ENCODE results near the gene ZNF85. TPM values are rescaled to one million over a fixed set of nuclear protein-coding genes. Genes with fewer than 3 reads are reported as not detected.
"Not testable (repeated sequence)": the region's sequence is repeated elsewhere in the genome, so short reads cannot be mapped to it uniquely, and the experiment has no call there.

Gene ZNF85
- total RNA-seq, 5 donors from 2014 or later (not counting 1 experiment from before 2014, with no cell fraction given), result 4.6 to 10.5 (median 6.1) TPM

GRCh38 chr19:20936322-20936947, 13.4 kb downstream of the ZNF85 start:
- H3K9me3 ChIP-seq; H3K4me3 Mint-ChIP-seq; H3K27me3 ChIP-seq (replicated peaks in 1 of 2; ENCODE audit: control insufficient read depth in 2 of 2, extremely low read depth in 1 of 2, insufficient read depth in 2 of 2, low read length in 1 of 2); DNase-seq; H3K4me1 Mint-ChIP-seq; H3K27me3 Mint-ChIP-seq; CTCF ChIA-PET; H3K4me3 ChIP-seq (ENCODE audit: control insufficient read depth in 1 of 2, extremely low read depth in 1 of 2, low read length in 1 of 2); H3K27ac ChIP-seq (ENCODE audit: low read length); ATAC-seq (replicated peaks in 1 of 4); H3K4me1 ChIP-seq (ENCODE audit: control insufficient read depth in 1 of 2, extremely low read depth in 1 of 2, insufficient read depth in 2 of 2, low read length in 2 of 2); H3K27ac Mint-ChIP-seq; H3K36me3 ChIP-seq (ENCODE audit: control insufficient read depth in 2 of 2, extremely low read depth in 1 of 2, insufficient read depth in 1 of 2, low read length in 1 of 2); H3K9me3 Mint-ChIP-seq: not testable (repeated sequence)
- H3K36me3 Mint-ChIP-seq, result peaks cover 69% of the 10 kb centered on the region
- WGBS (ENCODE audit: insufficient coverage), result 78% methylated on average over 1 of the region's 5 CpGs
- POLR2A ChIA-PET, result interaction anchor here in 1 of 2 donors (0.6 kb wide), 1 partner anchor 136 kb away, joined by 7 read pairs; no protein-coding TSS in a partner anchor

DNA sequence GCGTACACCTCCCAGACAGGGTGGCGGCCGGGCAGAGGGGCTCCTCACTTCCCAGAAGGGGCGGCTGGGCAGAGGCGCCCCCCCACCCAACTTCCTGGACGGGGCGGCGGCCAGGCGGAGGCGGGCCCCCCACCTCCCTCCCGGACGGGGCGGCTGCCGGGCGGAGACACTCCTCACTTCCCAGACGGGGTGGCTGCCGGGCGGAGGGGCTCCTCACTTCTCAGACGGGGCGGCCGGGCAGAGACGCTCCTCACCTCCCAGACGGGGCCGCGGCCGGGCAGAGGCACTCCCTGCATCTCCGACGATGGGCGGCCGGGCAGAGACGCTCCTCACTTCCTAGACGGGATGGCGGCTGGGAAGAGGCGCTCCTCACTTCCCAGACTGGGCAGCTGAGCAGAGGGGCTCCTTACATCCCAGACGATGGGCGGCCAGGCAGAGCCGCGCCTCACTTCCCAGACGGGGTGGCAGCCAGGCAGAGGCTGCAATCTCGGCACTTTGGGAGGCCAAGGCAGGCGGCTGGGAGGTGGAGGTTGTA, 29.6 kb downstream of the ZNF85 start:
- H3K27ac ChIP-seq (ENCODE audit: low read length); H3K4me1 ChIP-seq (ENCODE audit: control insufficient read depth in 1 of 2, extremely low read depth in 1 of 2, insufficient read depth in 2 of 2, low read length in 2 of 2); DNase-seq; H3K4me1 Mint-ChIP-seq; ATAC-seq (replicated peaks in 1 of 4); H3K27me3 Mint-ChIP-seq; H3K4me3 ChIP-seq (ENCODE audit: control insufficient read depth in 1 of 2, extremely low read depth in 1 of 2, low read length in 1 of 2); H3K4me3 Mint-ChIP-seq; H3K27me3 ChIP-seq (replicated peaks in 1 of 2; ENCODE audit: control insufficient read depth in 2 of 2, extremely low read depth in 1 of 2, insufficient read depth in 2 of 2, low read length in 1 of 2); CTCF ChIA-PET; POLR2A ChIA-PET; H3K27ac Mint-ChIP-seq: not testable (repeated sequence)
- Mint-ChIP-seq H3K36me3 (peaks cover 25% of the 10 kb centered on the region), H3K9me3 (peaks cover 7 to 27% (median 23%) of the 10 kb centered on the region in 3 donors)
- WGBS (ENCODE audit: insufficient coverage), result 100% methylated on average over 4 of the region's 41 CpGs
- H3K36me3 ChIP-seq (ENCODE audit: control insufficient read depth in 2 of 2, extremely low read depth in 1 of 2, insufficient read depth in 1 of 2, low read length in 1 of 2), result peaks cover 0 to 10% of the 10 kb centered on the region in 2 donors
- H3K9me3 ChIP-seq, result peaks cover 13% of the 10 kb centered on the region

- Mint-ChIP-seq H3K36me3 (no peaks in the 10 kb centered on the region), H3K27me3 (peaks cover 0 to 8% of the 10 kb centered on the region in 2 donors), H3K4me1 (no peaks in the 10 kb centered on the region), H3K4me3 (no peak overlapping the region), H3K27ac (no peak overlapping the region), H3K9me3 (peaks cover 0 to 13% (median under 1%) of the 10 kb centered on the region in 3 donors)
- 80% methylated on average over 1 of the region's 4 CpGs for WGBS (ENCODE audit: insufficient coverage)
- DNase-seq (peak in 6 of 35 experiments; percentile 1 to 20 (median 6)), ATAC-seq (replicated peaks in 1 of 4) (no peak)
- ChIA-PET CTCF (no interaction called here), POLR2A (no interaction called here)
- Histone ChIP-seq H3K27ac (ENCODE audit: low read length) (no peak overlapping the region), H3K36me3 (ENCODE audit: control insufficient read depth in 2 of 2, extremely low read depth in 1 of 2, insufficient read depth in 1 of 2, low read length in 1 of 2) (no peaks in the 10 kb centered on the region), H3K27me3 (replicated peaks in 1 of 2; ENCODE audit: control insufficient read depth in 2 of 2, extremely low read depth in 1 of 2, insufficient read depth in 2 of 2, low read length in 1 of 2) (peaks cover 0 to 4% of the 10 kb centered on the region in 2 experiments), H3K4me1 (ENCODE audit: control insufficient read depth in 1 of 2, extremely low read depth in 1 of 2, insufficient read depth in 2 of 2, low read length in 2 of 2) (no peaks in the 10 kb centered on the region), H3K9me3 (peaks cover under 1% of the 10 kb centered on the region), H3K4me3 (ENCODE audit: control insufficient read depth in 1 of 2, extremely low read depth in 1 of 2, low read length in 1 of 2) (no peak overlapping the region)
These were observed 41.7 kb downstream of the ZNF85 start for GRCh38 chr19:20964798-20965197.

DNA sequence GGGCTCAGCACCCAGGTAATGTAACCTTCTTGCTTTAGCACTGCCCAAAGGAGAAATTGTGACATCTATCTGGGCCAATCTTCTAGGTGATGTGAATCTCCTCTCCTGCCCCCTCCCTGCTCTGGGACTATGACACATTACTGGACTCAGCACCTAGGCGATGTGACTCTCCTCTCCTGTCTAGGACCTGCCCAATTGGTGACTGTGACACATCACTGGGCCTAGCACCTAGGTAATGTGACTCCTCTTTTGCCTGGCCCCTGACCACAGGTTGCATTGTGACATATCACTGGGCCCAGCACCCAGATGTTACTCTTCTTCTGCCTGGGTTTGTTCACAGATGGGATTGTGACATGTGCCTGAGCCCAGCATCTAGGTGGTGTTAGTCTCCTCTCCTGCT, 45.0 kb downstream of the ZNF85 start:
- ATAC-seq (replicated peaks in 1 of 4) (no peak), DNase-seq (no peak)
- H3K4me3 Mint-ChIP-seq, result no peak overlapping the region
- ChIA-PET POLR2A (no interaction called here), CTCF (no interaction called here)
- no peak overlapping the region for H3K4me3 ChIP-seq (ENCODE audit: control insufficient read depth in 1 of 2, extremely low read depth in 1 of 2, low read length in 1 of 2)
- no peaks in the 10 kb centered on the region for H3K4me1 Mint-ChIP-seq
- 79% methylated on average over 1 of the region's 1 CpG for WGBS (ENCODE audit: insufficient coverage)
- H3K27ac ChIP-seq (ENCODE audit: low read length), result no peak overlapping the region
- H3K36me3 Mint-ChIP-seq, result no peaks in the 10 kb centered on the region
- H3K9me3 ChIP-seq, result no peaks in the 10 kb centered on the region
- H3K27me3 ChIP-seq (replicated peaks in 1 of 2; ENCODE audit: control insufficient read depth in 2 of 2, extremely low read depth in 1 of 2, insufficient read depth in 2 of 2, low read length in 1 of 2), result no peaks in the 10 kb centered on the region
- no peaks in the 10 kb centered on the region for H3K27me3 Mint-ChIP-seq
- no peaks in the 10 kb centered on the region for H3K36me3 ChIP-seq (ENCODE audit: control insufficient read depth in 2 of 2, extremely low read depth in 1 of 2, insufficient read depth in 1 of 2, low read length in 1 of 2)
- H3K4me1 ChIP-seq (ENCODE audit: control insufficient read depth in 1 of 2, extremely low read depth in 1 of 2, insufficient read depth in 2 of 2, low read length in 2 of 2), result no peaks in the 10 kb centered on the region
- no peak overlapping the region for H3K27ac Mint-ChIP-seq
- H3K9me3 Mint-ChIP-seq, result peaks cover 0 to 4% (median 0%) of the 10 kb centered on the region in 3 donors

DNA sequence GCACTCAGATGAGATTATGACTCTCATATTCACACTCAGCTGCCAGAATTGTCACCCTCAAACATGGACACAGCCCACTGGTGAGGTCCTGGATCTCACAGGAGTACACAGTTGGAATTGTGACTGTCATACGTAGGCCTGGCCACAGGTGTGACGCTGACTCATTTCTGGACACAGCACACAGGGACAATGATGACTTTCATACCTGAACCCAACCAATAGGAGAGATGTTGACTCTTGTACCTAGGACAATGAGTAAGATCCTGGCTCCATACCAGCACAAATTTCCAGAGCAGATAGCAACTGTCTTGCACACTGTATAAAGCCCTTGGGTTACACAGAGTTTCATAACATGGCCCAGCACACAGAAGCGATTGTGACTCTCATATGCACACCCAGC, 46.4 kb downstream of the ZNF85 start:
- H3K4me1 Mint-ChIP-seq, result no peaks in the 10 kb centered on the region
- CTCF ChIA-PET, result no interaction called here
- Histone ChIP-seq H3K4me3 (ENCODE audit: control insufficient read depth in 1 of 2, extremely low read depth in 1 of 2, low read length in 1 of 2) (no peak overlapping the region), H3K9me3 (no peaks in the 10 kb centered on the region), H3K27me3 (replicated peaks in 1 of 2; ENCODE audit: control insufficient read depth in 2 of 2, extremely low read depth in 1 of 2, insufficient read depth in 2 of 2, low read length in 1 of 2) (no peaks in the 10 kb centered on the region), H3K4me1 (ENCODE audit: control insufficient read depth in 1 of 2, extremely low read depth in 1 of 2, insufficient read depth in 2 of 2, low read length in 2 of 2) (no peaks in the 10 kb centered on the region), H3K36me3 (ENCODE audit: control insufficient read depth in 2 of 2, extremely low read depth in 1 of 2, insufficient read depth in 1 of 2, low read length in 1 of 2) (no peaks in the 10 kb centered on the region), H3K27ac (ENCODE audit: low read length) (no peak overlapping the region)
- no peak overlapping the region for H3K4me3 Mint-ChIP-seq
- no peaks in the 10 kb centered on the region for H3K9me3 Mint-ChIP-seq
- ATAC-seq (replicated peaks in 1 of 4) (no peak), DNase-seq (no peak)
- 91% methylated on average over 3 of the region's 3 CpGs for WGBS (ENCODE audit: insufficient coverage)
- no peaks in the 10 kb centered on the region for H3K27me3 Mint-ChIP-seq
- no peak overlapping the region for H3K27ac Mint-ChIP-seq
- no peaks in the 10 kb centered on the region for H3K36me3 Mint-ChIP-seq
- POLR2A ChIA-PET, result no interaction called here

GRCh38 chr19:20969898-20970297, 46.8 kb downstream of the ZNF85 start:
- Histone ChIP-seq H3K4me1 (ENCODE audit: control insufficient read depth in 1 of 2, extremely low read depth in 1 of 2, insufficient read depth in 2 of 2, low read length in 2 of 2) (no peaks in the 10 kb centered on the region), H3K27ac (ENCODE audit: low read length) (no peak overlapping the region), H3K4me3 (ENCODE audit: control insufficient read depth in 1 of 2, extremely low read depth in 1 of 2, low read length in 1 of 2) (no peak overlapping the region), H3K27me3 (replicated peaks in 1 of 2; ENCODE audit: control insufficient read depth in 2 of 2, extremely low read depth in 1 of 2, insufficient read depth in 2 of 2, low read length in 1 of 2) (no peaks in the 10 kb centered on the region), H3K36me3 (ENCODE audit: control insufficient read depth in 2 of 2, extremely low read depth in 1 of 2, insufficient read depth in 1 of 2, low read length in 1 of 2) (no peaks in the 10 kb centered on the region), H3K9me3 (no peaks in the 10 kb centered on the region)
- Mint-ChIP-seq H3K4me3 (no peak overlapping the region), H3K4me1 (no peaks in the 10 kb centered on the region), H3K27me3 (no peaks in the 10 kb centered on the region), H3K27ac (no peak overlapping the region), H3K36me3 (no peaks in the 10 kb centered on the region), H3K9me3 (no peaks in the 10 kb centered on the region)
- WGBS (ENCODE audit: insufficient coverage), result 100% methylated on average over 3 of the region's 3 CpGs
- CTCF ChIA-PET, result no interaction called here
- POLR2A ChIA-PET, result no interaction called here
- no peak for DNase-seq
- ATAC-seq (replicated peaks in 1 of 4), result no peak

Measured in T-cell (primary cell).